ENCODE measurements around the gene CREB3L2. TPM values are rescaled to one million over a fixed set of nuclear protein-coding genes. Genes with fewer than 3 reads are reported as not detected.
"Not testable (repeated sequence)": the region's sequence is repeated elsewhere in the genome, so short reads cannot be mapped to it uniquely, and the experiment has no call there.

The CREB3L2 gene
- total RNA-seq, 4 donors from 2014 or later, result 16.4 to 37.0 (median 19.9) TPM

GRCh38 chr7:137915266-137915665 lies 86.6 kb downstream of the CREB3L2 start:
- in situ Hi-C loops (cut with MboI; ENCODE audit: low pct_ligation_motif_present in 1 of 4, low pct_unique_long_range_greater_than_20kb in 1 of 4, low sequenced_read_pairs in 3 of 4) (loop anchor here in 1 of 4 donors (10.0 kb wide), 1 partner anchor 90 kb away; the partner anchor contains the start of gene CREB3L2), intact Hi-C loops (cut with DNase I; ENCODE audit: low total_unique reads) (loop anchor here (5.0 kb wide), 1 partner anchor 87 kb away; the partner anchor contains the start of gene CREB3L2)

GRCh38 chr7:137913985-137914384 lies 87.9 kb downstream of the CREB3L2 start:
- no peak overlapping the region for H3K27ac ChIP-seq
- no peak for DNase-seq
- H3K4me3 ChIP-seq, result no peak overlapping the region
- H3K36me3 ChIP-seq, result peaks cover 0 to 43% (median 5%) of the 10 kb centered on the region in 4 donors
- TF ChIP-seq EP300 (IDR thresholded peaks at IDR 0.05; ENCODE audit: low read depth), result no peak
- TF ChIP-seq POLR2A (IDR thresholded peaks at IDR 0.05), result no peak
- TF ChIP-seq CTCF (IDR thresholded peaks at IDR 0.05), result no peak
- no peak for TF ChIP-seq POLR2AphosphoS5 (IDR thresholded peaks at IDR 0.05)
- in situ Hi-C loops (cut with MboI; ENCODE audit: low pct_ligation_motif_present in 1 of 4, low pct_unique_long_range_greater_than_20kb in 1 of 4, low sequenced_read_pairs in 3 of 4), result loop anchor here in 1 of 4 donors (10.0 kb wide), 1 partner anchor 91 kb away; the partner anchor contains the start of gene CREB3L2
- WGBS, 2 donors (ENCODE audit: low coverage in 1 of 2), result 91 to 100% methylated on average over 3 to 4 of the region's 4 CpGs
- H3K27me3 ChIP-seq, result no peaks in the 10 kb centered on the region
- no peaks in the 10 kb centered on the region for H3K9me3 ChIP-seq
- H3K4me1 ChIP-seq, result peaks cover 0 to 9% (median 0%) of the 10 kb centered on the region in 4 donors
- intact Hi-C loops (cut with DNase I; ENCODE audit: low total_unique reads), result no loop called here

More at GRCh38 chr7:137915266-137915665, 86.6 kb downstream of the CREB3L2 start:
- H3K4me1 ChIP-seq, result peaks cover 0 to 11% (median 5%) of the 10 kb centered on the region in 4 donors
- peaks cover 0 to 35% (median 5%) of the 10 kb centered on the region in 4 donors for H3K36me3 ChIP-seq
- H3K4me3 ChIP-seq, result no peak overlapping the region
- H3K27me3 ChIP-seq, result no peaks in the 10 kb centered on the region
- no peak for DNase-seq
- H3K9me3 ChIP-seq, result no peaks in the 10 kb centered on the region
- TF ChIP-seq CTCF (IDR thresholded peaks at IDR 0.05), result no peak
- no peak for TF ChIP-seq POLR2A (IDR thresholded peaks at IDR 0.05)
- no peak for TF ChIP-seq EP300 (IDR thresholded peaks at IDR 0.05; ENCODE audit: low read depth)
- TF ChIP-seq POLR2AphosphoS5 (IDR thresholded peaks at IDR 0.05), result no peak
- H3K27ac ChIP-seq, result no peak overlapping the region
- WGBS, 2 donors (ENCODE audit: low coverage in 1 of 2), result 80 to 89% methylated on average over 3 of the region's 3 CpGs

- no peak for TF ChIP-seq POLR2AphosphoS5 (IDR thresholded peaks at IDR 0.05)
- TF ChIP-seq CTCF (IDR thresholded peaks at IDR 0.05), result no peak
- no peak for TF ChIP-seq EP300 (IDR thresholded peaks at IDR 0.05; ENCODE audit: low read depth)
- TF ChIP-seq POLR2A (IDR thresholded peaks at IDR 0.05), result no peak
- DNase-seq, result no peak
- Histone ChIP-seq H3K27ac (peak overlapping the region in 3 of 4 donors; percentile 2 to 66 (median 36)), H3K27me3 (no peaks in the 10 kb centered on the region), H3K4me3 (no peak overlapping the region), H3K4me1 (peaks cover 0 to under 1% (median 0%) of the 10 kb centered on the region in 4 donors), H3K9me3 (no peaks in the 10 kb centered on the region), H3K36me3 (peaks cover 0 to 51% (median 13%) of the 10 kb centered on the region in 4 donors)
- WGBS, 2 donors (ENCODE audit: low coverage in 1 of 2), result 87% methylated on average over 11 of the region's 11 CpGs; no CpG with 5 or more reads in 1 of the 2 donors
- in situ Hi-C loops (cut with MboI; ENCODE audit: low pct_ligation_motif_present in 1 of 4, low pct_unique_long_range_greater_than_20kb in 1 of 4, low sequenced_read_pairs in 3 of 4) (loop anchor here in 2 of 4 donors (5.0 kb wide), 2 partner anchors 98 to 103 kb away; no protein-coding TSS in a partner anchor), intact Hi-C loops (cut with DNase I; ENCODE audit: low total_unique reads) (no loop called here)
Observed at GRCh38 chr7:137909042-137909441, 92.8 kb downstream of the CREB3L2 start.

- in situ Hi-C loops (cut with MboI; ENCODE audit: low pct_ligation_motif_present in 1 of 4, low pct_unique_long_range_greater_than_20kb in 1 of 4, low sequenced_read_pairs in 3 of 4) (loop anchor here in 2 of 4 donors (5.0 kb wide), 2 partner anchors 99 to 104 kb away; no protein-coding TSS in a partner anchor), intact Hi-C loops (cut with DNase I; ENCODE audit: low total_unique reads) (no loop called here)
- H3K27ac ChIP-seq, result peak overlapping the region in 3 of 4 donors; percentile 2 to 66 (median 36)
Observed at GRCh38 chr7:137908106-137908505, 93.8 kb downstream of the CREB3L2 start.

GRCh38 chr7:137906636-137907035 lies 95.2 kb downstream of the CREB3L2 start:
- intact Hi-C loops (cut with DNase I; ENCODE audit: low total_unique reads); H3K27ac ChIP-seq; H3K27me3 ChIP-seq; H3K9me3 ChIP-seq; H3K4me3 ChIP-seq; DNase-seq: not testable (repeated sequence)
- Histone ChIP-seq H3K36me3 (peaks cover 0 to 42% (median 11%) of the 10 kb centered on the region in 4 donors), H3K4me1 (peaks cover 0 to 11% (median 0%) of the 10 kb centered on the region in 4 donors)
- 85 to 87% methylated on average over 4 of the region's 4 CpGs for WGBS, 2 donors (ENCODE audit: low coverage in 1 of 2)
- in situ Hi-C loops (cut with MboI; ENCODE audit: low pct_ligation_motif_present in 1 of 4, low pct_unique_long_range_greater_than_20kb in 1 of 4, low sequenced_read_pairs in 3 of 4), result loop anchor here in 2 of 4 donors (5.0 kb wide), 2 partner anchors 101 to 106 kb away; no protein-coding TSS in a partner anchor

More at GRCh38 chr7:137908106-137908505, 93.8 kb downstream of the CREB3L2 start:
- WGBS, 2 donors (ENCODE audit: low coverage in 1 of 2), result 95 to 100% methylated on average over 3 to 9 of the region's 9 CpGs
- peaks cover 0 to 10% (median 0%) of the 10 kb centered on the region in 4 donors for H3K4me1 ChIP-seq
- DNase-seq, result no peak
- TF ChIP-seq EP300 (IDR thresholded peaks at IDR 0.05; ENCODE audit: low read depth), result no peak
- TF ChIP-seq POLR2A (IDR thresholded peaks at IDR 0.05), result no peak
- no peak for TF ChIP-seq POLR2AphosphoS5 (IDR thresholded peaks at IDR 0.05)
- no peak for TF ChIP-seq CTCF (IDR thresholded peaks at IDR 0.05)
- H3K36me3 ChIP-seq, result peaks cover 0 to 42% (median 13%) of the 10 kb centered on the region in 4 donors
- H3K27me3 ChIP-seq, result no peaks in the 10 kb centered on the region
- H3K9me3 ChIP-seq, result no peaks in the 10 kb centered on the region
- H3K4me3 ChIP-seq, result no peak overlapping the region
